HTR-8/SVneo (cell line): ENCODE data around the gene EHBP1L1.
"Not testable (repeated sequence)": the region's sequence is repeated elsewhere in the genome, so short reads cannot be mapped to it uniquely, and the experiment has no call there.

ENCODE experiments used
- DNase-seq: peaks from one replicate; pipeline ENCODE4 v3.0.0; 2011; ENCODE audit warnings: low spot score, mixed read lengths; ENCODE audit not compliant: insufficient read length
- FAIRE-seq: peaks from 2 replicates; lab custom pipeline; 2011; peaks lifted over from hg19 to GRCh38; lab: Jason Lieb, UNC

Gene EHBP1L1

DNA sequence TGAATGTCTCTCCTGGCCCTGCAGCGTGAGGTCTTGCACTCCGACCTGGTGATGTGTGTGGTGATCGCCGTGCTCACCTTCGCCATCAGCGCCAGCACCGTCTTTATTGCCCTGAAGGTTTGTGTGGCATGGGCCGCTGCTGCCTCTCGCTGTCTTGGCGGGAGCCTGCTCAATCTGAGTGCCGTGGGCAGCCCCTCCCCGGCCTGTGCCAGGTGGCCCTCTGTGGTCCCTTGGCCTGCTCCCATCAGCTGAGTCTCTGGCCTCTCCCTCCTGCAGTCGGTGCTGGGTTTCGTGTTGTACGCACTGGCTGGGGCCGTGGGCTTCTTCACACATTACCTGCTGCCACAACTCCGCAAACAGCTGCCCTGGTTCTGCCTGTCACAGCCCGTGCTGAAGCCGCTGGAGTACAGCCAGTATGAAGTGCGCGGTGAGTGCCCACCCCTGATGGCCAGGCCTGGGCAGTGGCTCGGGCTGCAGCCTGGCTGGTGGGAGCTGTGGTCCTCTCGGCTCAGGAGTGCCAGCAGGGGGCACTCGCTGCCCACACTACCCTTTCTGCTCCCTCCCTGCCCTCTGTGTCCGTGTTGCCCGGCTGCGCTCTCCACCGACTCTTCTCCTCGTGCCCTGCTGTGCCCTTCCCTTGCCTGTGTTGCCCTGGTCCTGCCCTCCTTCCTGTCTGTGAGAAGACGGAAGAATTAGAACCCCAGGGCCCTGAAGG, 49.9 kb downstream of the EHBP1L1 start:
- DNase-seq (peak; percentile 42), FAIRE-seq (peak; percentile 59)

DNA sequence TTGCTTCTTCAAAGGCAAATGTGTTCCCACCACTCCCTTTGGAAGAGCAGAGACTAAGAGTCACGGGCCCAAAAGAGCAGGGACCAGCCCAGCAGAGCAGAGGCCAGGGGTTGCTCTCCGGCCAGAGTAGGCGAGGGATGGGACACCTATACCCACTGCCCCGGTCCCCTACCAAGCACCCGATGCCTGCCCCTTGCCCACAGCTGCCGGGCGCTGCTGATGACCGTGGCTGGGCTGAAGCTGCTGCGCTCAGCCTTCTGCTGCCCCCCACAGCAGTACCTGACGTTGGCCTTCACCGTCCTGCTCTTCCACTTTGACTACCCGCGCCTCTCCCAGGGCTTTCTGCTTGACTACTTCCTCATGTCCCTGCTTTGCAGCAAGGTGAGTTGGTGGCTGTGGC, 51.3 kb downstream of the EHBP1L1 start:
- no peak for FAIRE-seq

DNA sequence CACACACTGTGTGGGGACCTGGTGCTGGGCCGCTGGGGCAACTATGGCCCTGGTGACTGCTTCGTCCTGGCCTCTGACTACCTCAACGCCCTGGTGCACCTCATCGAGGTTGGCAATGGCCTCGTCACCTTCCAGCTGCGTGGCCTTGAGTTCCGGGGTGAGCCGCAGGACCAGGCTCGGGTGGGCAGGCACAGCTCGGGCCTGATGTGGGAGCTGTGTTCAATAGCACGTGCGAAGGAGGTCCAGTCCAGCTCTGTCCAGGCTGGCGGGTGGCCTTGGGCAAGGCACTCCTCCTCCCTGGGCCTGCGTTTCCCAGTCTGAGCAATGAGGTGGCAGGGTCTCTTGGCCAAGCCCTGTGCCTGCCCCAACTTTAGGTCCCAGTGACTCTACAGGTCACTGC, 53.7 kb downstream of the EHBP1L1 start:
- no peak for DNase-seq
- no peak for FAIRE-seq

More for the DNA sequence above, 51.3 kb downstream of the EHBP1L1 start:
- DNase-seq, result no peak

DNA sequence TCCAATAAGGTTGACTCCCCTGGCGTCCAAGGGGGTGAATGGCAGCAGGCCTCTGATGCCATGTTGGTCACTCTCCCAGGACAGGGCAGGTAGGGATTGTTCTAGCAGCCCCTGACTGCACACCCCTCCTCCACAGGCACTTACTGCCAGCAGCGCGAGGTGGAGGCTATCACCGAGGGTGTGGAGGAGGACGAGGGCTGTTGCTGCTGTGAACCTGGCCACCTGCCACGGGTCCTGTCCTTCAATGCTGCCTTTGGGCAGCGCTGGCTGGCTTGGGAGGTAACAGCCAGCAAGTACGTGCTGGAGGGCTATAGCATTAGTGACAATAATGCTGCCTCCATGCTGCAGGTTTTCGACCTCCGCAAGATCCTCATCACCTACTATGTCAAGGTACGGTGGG, 54.4 kb downstream of the EHBP1L1 start:
- FAIRE-seq (peak; percentile 20), DNase-seq (no peak)

DNA sequence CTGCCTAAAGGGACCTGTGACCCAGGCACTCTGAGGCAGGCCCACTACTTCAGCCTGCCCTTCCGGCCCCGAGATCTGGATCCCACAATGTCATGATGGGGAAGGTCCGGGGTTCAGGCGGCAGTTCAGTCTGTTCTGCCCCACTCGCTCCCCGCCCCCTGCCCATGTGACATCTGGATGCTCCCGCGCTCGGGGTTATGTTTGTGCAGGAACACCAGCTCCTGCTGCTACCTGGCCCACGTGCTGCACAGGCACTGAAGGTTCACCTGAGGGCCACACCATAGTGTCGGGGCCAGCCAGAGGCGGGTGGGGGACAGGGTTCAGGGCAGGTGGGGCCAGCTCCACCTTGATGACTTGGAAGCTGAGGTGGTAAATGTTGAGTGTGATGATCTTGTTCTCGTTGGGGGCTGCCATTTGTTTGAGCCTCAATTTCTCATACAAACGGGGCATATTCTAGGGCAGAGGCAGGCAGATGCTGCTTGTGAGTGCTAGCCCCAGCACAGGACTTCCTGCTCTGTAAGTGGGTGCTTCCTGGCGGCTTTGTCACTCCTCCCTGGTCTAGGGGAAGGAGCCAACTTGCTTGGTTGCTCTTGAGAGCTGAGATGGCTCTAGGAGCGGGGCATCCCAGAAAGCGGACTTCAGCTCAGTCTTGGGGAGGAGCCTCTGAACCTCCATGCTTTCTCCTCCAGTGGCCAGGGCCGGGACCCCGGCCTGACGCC, 57.7 kb downstream of the EHBP1L1 start:
- no peak for DNase-seq
- FAIRE-seq, result no peak

DNA sequence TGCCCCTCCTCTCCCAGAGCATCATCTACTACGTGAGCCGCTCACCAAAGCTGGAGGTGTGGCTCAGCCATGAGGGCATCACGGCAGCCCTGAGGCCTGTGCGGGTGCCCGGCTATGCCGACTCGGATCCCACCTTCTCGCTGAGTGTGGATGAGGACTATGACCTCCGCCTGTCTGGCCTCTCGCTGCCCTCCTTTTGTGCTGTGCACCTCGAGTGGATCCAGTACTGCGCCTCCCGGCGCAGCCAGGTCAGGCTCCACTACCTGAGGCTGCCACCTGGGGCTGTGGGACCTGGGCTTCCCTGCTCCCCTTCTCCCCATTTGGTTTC, 58.2 kb downstream of the EHBP1L1 start:
- FAIRE-seq (no peak), DNase-seq (no peak)

GRCh38 chr11:65634440-65634839, 58.6 kb downstream of the EHBP1L1 start:
- no peak for FAIRE-seq
- no peak for DNase-seq

DNA sequence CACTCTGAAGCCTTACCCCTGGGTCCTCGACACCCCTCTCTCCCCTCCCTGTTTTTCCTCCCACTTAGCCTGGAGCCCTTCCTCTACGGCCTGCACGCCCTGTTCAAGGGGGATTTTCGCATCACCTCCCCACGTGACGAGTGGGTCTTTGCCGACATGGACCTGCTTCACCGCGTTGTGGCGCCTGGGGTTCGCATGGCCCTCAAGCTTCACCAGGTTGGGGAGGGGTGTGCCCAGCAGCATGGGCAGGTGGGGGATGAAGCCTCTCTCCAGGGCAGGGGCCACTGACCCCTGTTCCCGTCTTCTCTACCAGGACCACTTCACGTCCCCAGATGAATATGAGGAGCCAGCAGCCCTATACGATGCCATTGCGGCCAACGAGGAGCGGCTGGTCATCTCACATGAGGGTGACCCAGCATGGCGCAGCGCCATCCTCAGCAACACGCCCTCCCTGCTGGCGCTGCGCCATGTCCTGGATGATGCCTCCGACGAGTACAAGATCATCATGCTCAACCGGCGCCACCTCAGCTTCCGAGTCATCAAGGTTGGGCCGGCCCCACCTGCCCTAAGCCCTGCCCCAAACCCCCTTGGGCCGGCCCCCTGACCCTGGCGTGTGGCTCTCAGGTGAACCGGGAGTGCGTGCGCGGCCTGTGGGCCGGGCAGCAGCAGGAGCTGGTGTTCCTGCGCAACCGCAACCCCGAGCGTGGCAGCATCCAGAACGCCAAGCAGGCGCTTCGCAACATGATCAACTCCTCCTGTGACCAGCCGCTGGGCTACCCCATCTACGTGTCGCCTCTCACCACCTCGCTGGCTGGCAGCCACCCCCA, 59.3 kb downstream of the EHBP1L1 start:
- DNase-seq (no peak), FAIRE-seq (peak; percentile 16)

GRCh38 chr11:65636108-65637031, 60.5 kb downstream of the EHBP1L1 start:
- DNase-seq, result no peak
- FAIRE-seq, result no peak

GRCh38 chr11:65637032-65637557, 61.2 kb downstream of the EHBP1L1 start:
- peak; percentile 44 for FAIRE-seq
- no peak for DNase-seq

GRCh38 chr11:65637794-65638419, 62.1 kb downstream of the EHBP1L1 start, which contains the start of gene SIPA1:
Gene SIPA1, plus strand, starts transcription at chr11:65638101. Its CDS starts 2,821 bp downstream, at chr11:65640922.
- FAIRE-seq, result peak; percentile 95

GRCh38 chr11:65639228-65639597, 63.4 kb downstream of the EHBP1L1 start:
- not testable (repeated sequence) for FAIRE-seq, DNase-seq

More at GRCh38 chr11:65637794-65638419, 62.1 kb downstream of the EHBP1L1 start, which contains the start of gene SIPA1:
- DNase-seq, result peak; percentile 95

DNA sequence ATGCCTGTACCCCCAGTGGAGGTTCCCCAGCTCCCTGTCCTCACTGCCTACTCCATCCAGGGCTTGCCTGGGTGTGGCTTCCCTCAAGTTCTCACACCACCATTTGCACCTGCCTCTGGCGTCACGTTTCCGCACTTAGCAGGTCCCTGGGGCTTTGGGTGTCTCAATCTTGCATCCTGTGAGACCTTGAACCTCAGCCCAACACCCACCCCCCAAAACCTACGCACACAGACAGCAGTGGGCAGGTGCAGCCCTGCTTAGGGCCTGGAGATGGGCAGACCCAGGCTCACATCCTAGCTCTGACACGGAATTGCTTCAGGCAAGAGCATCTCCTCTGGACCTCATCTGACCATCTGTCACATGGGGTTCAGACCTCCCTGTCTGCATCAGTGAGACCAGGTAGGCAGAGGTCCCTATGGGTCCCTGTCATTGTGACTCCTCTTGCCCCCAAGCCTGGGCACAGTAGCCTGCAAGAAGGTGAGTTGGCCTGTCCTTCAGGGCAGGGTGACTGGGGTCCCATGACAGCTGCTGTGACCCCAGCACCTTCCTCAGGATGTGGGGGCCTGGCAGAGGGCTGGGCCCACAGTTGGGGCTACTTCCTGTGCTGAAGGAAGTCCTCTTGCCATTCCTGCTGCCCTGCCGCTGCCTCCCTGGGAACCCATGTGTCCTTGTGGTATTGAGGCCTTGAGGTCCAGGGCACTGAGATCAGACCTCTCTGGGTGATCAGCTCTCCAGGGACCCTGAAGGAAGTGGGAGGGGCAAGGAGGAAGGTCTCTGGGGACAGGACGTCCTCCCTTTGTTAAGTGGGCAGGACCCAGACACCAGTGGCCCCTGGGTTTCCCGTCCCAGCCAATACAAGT, 64.0 kb downstream of the EHBP1L1 start:
- FAIRE-seq, result no peak
- no peak for DNase-seq

DNA sequence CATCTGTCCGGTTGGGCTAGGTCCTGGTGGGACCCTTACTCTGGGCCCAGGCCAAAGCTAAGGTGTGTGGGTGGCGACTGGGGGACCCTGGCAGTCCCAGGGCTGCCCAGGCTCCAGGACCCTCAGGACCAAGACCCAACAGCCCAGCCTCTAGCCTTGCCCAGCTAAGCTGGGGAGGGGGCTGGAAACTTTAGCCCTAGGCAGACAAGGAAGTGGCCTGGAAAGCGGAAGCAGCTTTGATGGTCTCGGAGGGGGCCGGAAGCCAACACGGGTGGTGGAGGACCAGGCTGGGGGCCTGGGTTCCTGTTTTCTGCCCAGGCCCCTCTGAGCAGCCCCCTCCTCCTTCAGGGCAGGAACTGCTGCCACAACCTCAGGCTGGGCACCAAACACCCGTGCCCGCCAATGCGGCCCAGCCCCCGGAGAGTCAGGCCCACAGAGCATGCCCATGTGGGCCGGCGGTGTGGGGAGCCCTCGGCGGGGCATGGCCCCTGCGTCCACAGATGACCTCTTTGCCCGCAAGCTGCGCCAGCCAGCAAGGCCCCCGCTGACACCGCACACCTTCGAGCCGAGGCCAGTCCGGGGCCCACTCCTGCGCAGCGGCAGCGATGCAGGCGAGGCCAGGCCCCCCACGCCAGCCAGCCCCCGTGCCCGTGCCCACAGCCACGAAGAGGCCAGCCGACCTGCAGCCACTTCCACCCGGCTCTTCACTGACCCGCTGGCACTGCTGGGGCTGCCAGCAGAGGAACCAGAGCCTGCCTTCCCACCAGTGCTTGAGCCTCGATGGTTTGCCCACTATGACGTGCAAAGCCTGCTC, 64.8 kb downstream of the EHBP1L1 start:
- FAIRE-seq (no peak), DNase-seq (no peak)

DNA sequence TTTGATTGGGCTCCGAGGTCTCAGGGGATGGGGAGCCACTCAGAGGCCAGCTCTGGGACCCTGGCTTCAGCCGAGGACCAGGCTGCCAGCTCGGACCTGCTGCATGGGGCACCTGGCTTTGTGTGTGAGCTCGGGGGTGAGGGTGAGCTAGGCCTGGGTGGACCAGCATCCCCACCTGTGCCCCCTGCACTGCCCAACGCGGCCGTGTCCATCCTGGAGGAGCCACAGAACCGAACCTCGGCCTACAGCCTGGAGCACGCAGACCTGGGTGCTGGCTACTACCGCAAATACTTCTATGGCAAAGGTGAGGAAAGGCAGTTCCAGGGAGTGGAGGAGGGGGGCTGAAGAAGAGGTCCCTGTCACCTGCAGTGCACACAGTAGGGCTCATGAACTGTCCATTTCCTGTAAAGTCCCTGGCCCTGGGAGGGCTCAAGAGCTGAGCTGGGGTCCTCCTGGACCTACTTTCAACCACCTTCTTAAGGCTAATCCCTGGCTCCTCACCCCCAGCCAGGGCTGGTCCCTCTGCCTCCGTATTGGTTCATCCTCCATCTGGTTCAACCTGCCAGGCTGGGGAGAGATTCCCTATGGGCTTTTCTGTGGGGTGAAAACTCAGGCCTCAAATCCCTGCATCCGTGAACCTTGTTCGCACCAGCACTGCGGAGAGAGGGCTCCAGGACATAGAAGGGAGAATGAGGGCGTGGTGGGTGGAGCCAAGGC, 65.6 kb downstream of the EHBP1L1 start:
- no peak for DNase-seq
- no peak for FAIRE-seq
